H1 (cell line): Measurements from ENCODE around the gene PIK3R5. TPM values are rescaled to one million over a fixed set of nuclear protein-coding genes. Genes with fewer than 3 reads are reported as not detected.

Experiments
- ASH2L ChIP-seq: fragments of 200-600, 300-600 bp; sonication (generic); IDR thresholded peaks from one replicate; pipeline ENCODE4 v1.7.1; 2017; ENCODE audit warnings: low read length
- CBX8 ChIP-seq: fragments of 300-800, 300-1000 bp; sonication (generic); IDR thresholded peaks from 2 replicates; pipeline ENCODE4 v1.7.1; 2016; ENCODE audit warnings: low read depth, low read length, borderline replicate concordance
- CEBPB ChIP-seq: IDR thresholded peaks from 2 replicates; pipeline ENCODE4 v1.6.1; 2012; ENCODE audit warnings: low read depth, low read length
- CHD1 ChIP-seq: IDR thresholded peaks from 2 replicates; pipeline ENCODE4 v1.6.1; 2012; ENCODE audit warnings: low read depth, low read length, improper control_type of control experiment
- EP300 ChIP-seq, 2 experiments: IDR thresholded peaks; 1 replicate in 1 of 2; 2 replicates in 1 of 2; pipeline ENCODE4 v1.6.1; 2011 to 2012; ENCODE audit warnings: low read depth in 2 of 2, low read length in 2 of 2, mild to moderate bottlenecking in 2 of 2, borderline replicate concordance in 1 of 2, inconsistent platforms in 1 of 2, moderate library complexity in 1 of 2
- EZH2 ChIP-seq: fragments of 200-600 bp; sonication (generic); IDR thresholded peaks from 2 replicates; pipeline ENCODE4 v1.7.1; 2012; ENCODE audit warnings: low read depth, mild to moderate bottlenecking, moderate library complexity, low read length, inconsistent platforms; ENCODE audit not compliant: severe bottlenecking
- GABPA ChIP-seq: IDR thresholded peaks from 2 replicates; pipeline ENCODE4 v1.6.1; 2011; ENCODE audit warnings: mild to moderate bottlenecking, low read length, moderate library complexity, borderline replicate concordance; ENCODE audit not compliant: insufficient read depth
- GTF2F1 ChIP-seq: IDR thresholded peaks from 2 replicates; pipeline ENCODE4 v1.6.1; 2012; ENCODE audit warnings: low read depth, low read length, improper control_type of control experiment, borderline replicate concordance
- HDAC6 ChIP-seq: IDR thresholded peaks from one replicate; pipeline ENCODE4 v1.7.1; 2012; ENCODE audit warnings: low read depth, mild to moderate bottlenecking, inconsistent platforms, low read length, moderate library complexity
- KDM4A ChIP-seq: IDR thresholded peaks from one replicate; pipeline ENCODE4 v1.7.1; 2012; ENCODE audit warnings: low read depth, mild to moderate bottlenecking, moderate library complexity, low read length, inconsistent platforms; ENCODE audit not compliant: severe bottlenecking
- POLR2AphosphoS5 ChIP-seq: IDR thresholded peaks from 2 replicates; pipeline ENCODE4 v1.6.1; 2011; ENCODE audit warnings: low read depth, low read length
- RAD21 ChIP-seq, 2 experiments: IDR thresholded peaks in 1 of 2; conservative IDR thresholded peaks in 1 of 2; 2 replicates each; pipeline ENCODE4 v1.6.1; 2011; ENCODE audit warnings: low read depth in 2 of 2, low read length in 2 of 2, improper control_type of control experiment in 1 of 2, inconsistent platforms in 1 of 2, mild to moderate bottlenecking in 1 of 2, moderate library complexity in 1 of 2
- SAP30 ChIP-seq: fragments of 300-600 bp; sonication (generic); IDR thresholded peaks from 2 replicates; pipeline ENCODE4 v1.7.1; 2012; ENCODE audit warnings: low read length, moderate library complexity, mild to moderate bottlenecking, inconsistent platforms; ENCODE audit not compliant: insufficient read depth, insufficient replicate concordance
- SP1 ChIP-seq: IDR thresholded peaks from 2 replicates; pipeline ENCODE4 v1.6.1; 2011; ENCODE audit warnings: low read depth, low read length
- SP2 ChIP-seq: IDR thresholded peaks from 2 replicates; pipeline ENCODE4 v1.6.1; 2012; ENCODE audit warnings: mild to moderate bottlenecking, low read length, inconsistent platforms
- SRF ChIP-seq: IDR thresholded peaks from 2 replicates; pipeline ENCODE4 v1.6.1; 2011; ENCODE audit warnings: mild to moderate bottlenecking, low read depth, low read length, moderate library complexity
- SUZ12 ChIP-seq: fragments of 200-600 bp; sonication (generic); IDR thresholded peaks from 2 replicates; pipeline ENCODE4 v1.6.1; 2012; ENCODE audit warnings: mild to moderate bottlenecking, inconsistent platforms, low read length, moderate library complexity, mixed read lengths
- TAF7 ChIP-seq: optimal IDR thresholded peaks from 2 replicates; pipeline ENCODE3; 2011; ENCODE audit warnings: low read depth, mild to moderate bottlenecking, inconsistent platforms, low read length, moderate library complexity, borderline replicate concordance
- TCF12 ChIP-seq: IDR thresholded peaks from 2 replicates; pipeline ENCODE4 v1.6.1; 2011; ENCODE audit warnings: low read depth, mild to moderate bottlenecking, low read length
- TEAD4 ChIP-seq: IDR thresholded peaks from 2 replicates; pipeline ENCODE4 v1.6.1; 2012; ENCODE audit warnings: low read depth, low read length, inconsistent platforms, mixed read lengths
- polyA plus RNA-seq, 7 experiments: library from polyadenylated mRNA; depleted of rRNA in 3 of 7; stranded (reverse) in 5 of 7; unstranded in 2 of 7; fragments of >200 nt in 5 of 7; fragments of 200-250 nt in 2 of 7; gene quantifications; 1 replicate in 5 of 7; 2 replicates in 1 of 7; 4 replicates in 1 of 7; pipeline versions ENCODE4 v1.2.1 to v1.2.3, GENCODE V29; 2011 to 2013; ENCODE audit warnings: missing spikeins in 2 of 7, mixed read lengths in 2 of 7
- total RNA-seq: library from RNA; stranded (reverse); fragmentation: NEBNext Ultra II Directional; extraction: Animal tissue kit (Norgen Biotek cat#: 25700); gene quantifications from 2 replicates; pipeline ENCODE4 v1.2.1, GENCODE V29; 2021
- TF ChIP-seq, protein P1 (sequence below): IDR thresholded peaks from 2 replicates; pipeline ENCODE4 v1.6.1; 2012; ENCODE audit warnings: low read length, inconsistent platforms
- TF ChIP-seq, protein P2 (sequence below): IDR thresholded peaks from 2 replicates; pipeline ENCODE4 v1.6.1; 2012; ENCODE audit warnings: inconsistent platforms

Gene PIK3R5
- total and polyA plus RNA-seq, 2 of the 8 experiments (the other 6 are each of a cell fraction or from before 2014, with no cell fraction given), result 2.7 to 4.3 TPM

DNA sequence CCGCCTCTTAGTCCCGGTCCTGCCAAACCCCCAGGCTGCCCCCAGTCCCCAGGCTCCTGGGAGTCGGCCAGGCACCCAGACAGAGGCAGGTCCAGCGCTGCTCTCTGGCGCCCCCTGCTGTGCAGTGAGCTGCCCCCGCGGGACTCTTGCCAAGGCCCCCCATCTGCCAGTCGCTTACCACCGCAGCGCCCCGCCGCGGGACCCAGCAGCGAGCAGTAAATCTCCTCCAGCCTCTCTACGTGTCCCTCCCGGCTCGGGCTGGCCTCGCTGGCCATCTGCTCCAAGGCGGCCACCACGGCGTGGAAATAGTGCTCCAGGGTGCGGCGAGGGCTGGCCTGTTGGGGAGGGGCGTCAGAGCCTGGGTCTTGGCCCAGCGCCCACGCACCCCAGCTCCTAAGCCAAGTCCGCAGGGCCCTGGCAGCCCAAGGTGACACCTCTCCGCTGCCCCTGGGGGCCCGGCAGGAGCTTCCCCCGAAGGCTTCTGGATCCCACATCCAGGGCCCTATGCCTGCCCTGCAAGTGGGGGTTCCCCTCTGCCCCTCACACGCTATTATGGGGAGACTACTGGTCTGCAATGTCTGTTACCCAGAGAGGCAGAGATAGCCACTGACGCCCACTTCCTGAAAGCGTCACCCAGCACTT, 132.7 kb downstream of the PIK3R5 start (continued):
- no peak for TF ChIP-seq CBX8
- TF ChIP-seq RAD21 (IDR thresholded peaks at IDR 0.05 in 1 of 2, conservative IDR thresholded peaks at IDR 0.05 in 1 of 2; ENCODE audit: low read depth in 2 of 2, low read length in 2 of 2), result peak; percentile 48 to 71
- TF ChIP-seq POLR2AphosphoS5, result no peak
- no peak for TF ChIP-seq TCF12
- TF ChIP-seq, protein P1, sequence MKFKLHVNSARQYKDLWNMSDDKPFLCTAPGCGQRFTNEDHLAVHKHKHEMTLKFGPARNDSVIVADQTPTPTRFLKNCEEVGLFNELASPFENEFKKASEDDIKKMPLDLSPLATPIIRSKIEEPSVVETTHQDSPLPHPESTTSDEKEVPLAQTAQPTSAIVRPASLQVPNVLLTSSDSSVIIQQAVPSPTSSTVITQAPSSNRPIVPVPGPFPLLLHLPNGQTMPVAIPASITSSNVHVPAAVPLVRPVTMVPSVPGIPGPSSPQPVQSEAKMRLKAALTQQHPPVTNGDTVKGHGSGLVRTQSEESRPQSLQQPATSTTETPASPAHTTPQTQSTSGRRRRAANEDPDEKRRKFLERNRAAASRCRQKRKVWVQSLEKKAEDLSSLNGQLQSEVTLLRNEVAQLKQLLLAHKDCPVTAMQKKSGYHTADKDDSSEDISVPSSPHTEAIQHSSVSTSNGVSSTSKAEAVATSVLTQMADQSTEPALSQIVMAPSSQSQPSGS, result no peak
- TF ChIP-seq SP1, result no peak
- no peak for TF ChIP-seq SAP30
- TF ChIP-seq, protein P2, sequence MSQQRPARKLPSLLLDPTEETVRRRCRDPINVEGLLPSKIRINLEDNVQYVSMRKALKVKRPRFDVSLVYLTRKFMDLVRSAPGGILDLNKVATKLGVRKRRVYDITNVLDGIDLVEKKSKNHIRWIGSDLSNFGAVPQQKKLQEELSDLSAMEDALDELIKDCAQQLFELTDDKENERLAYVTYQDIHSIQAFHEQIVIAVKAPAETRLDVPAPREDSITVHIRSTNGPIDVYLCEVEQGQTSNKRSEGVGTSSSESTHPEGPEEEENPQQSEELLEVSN, result no peak
- TF ChIP-seq EP300 (IDR thresholded peaks at IDR 0.05; ENCODE audit: borderline replicate concordance in 1 of 2, low read depth in 2 of 2, low read length in 2 of 2), result no peak
- TF ChIP-seq CEBPB, result no peak
- TF ChIP-seq SRF, result no peak
- TF ChIP-seq KDM4A, result no peak
- TF ChIP-seq CHD1, result no peak
- no peak for TF ChIP-seq TEAD4
- no peak for TF ChIP-seq TAF7
- TF ChIP-seq GABPA, result peak; percentile 36; the same call in 1 of the 2 replicates
- TF ChIP-seq GTF2F1, result no peak
- no peak for TF ChIP-seq ASH2L
- no peak for TF ChIP-seq SUZ12
- no peak for TF ChIP-seq EZH2
- TF ChIP-seq SP2, result no peak
- TF ChIP-seq HDAC6, result no peak
